Right renal cortex interstitium (tissue), 3 donors: ENCODE measurements around the gene ZYG11A. TPM values are rescaled to one million over a fixed set of nuclear protein-coding genes. Genes with fewer than 3 reads are reported as not detected.
"Not testable (repeated sequence)": the region's sequence is repeated elsewhere in the genome, so short reads cannot be mapped to it uniquely, and the experiment has no call there.

ENCODE experiments used
- DNase-seq, 3 donors: peaks; one replicate each; pipeline ENCODE4 v3.0.0-alpha.2; 2013; ENCODE audit warnings: low read depth in 3 of 3, low spot score in 2 of 3
- polyA plus RNA-seq, 3 donors: library from polyadenylated mRNA; unstranded; fragments of 120-200 nt; gene quantifications; one replicate each; pipeline ENCODE4 v1.2.1, GENCODE V29; 2013; ENCODE audit not compliant: insufficient read length in 3 of 3

The ZYG11A gene
- under 1 TPM; 0.14 to 0.17 (median 0.15) TPM for polyA plus RNA-seq

GRCh38 chr1:52842643-52843310 lies at the start of gene ZYG11A:
ZYG11A (plus strand) TSS chr1:52842760; CDS start chr1:52842884, 124 bp downstream.
- DNase-seq: no peak

GRCh38 chr1:52793717-52794116 lies 48.8 kb upstream of the ZYG11A start:
- DNase-seq: not testable (repeated sequence)

GRCh38 chr1:52795464-52795863 lies 47.1 kb upstream of the ZYG11A start:
- no peak for DNase-seq

GRCh38 chr1:52798331-52798730 lies 44.2 kb upstream of the ZYG11A start:
- no peak for DNase-seq

GRCh38 chr1:52801011-52801410 lies 41.5 kb upstream of the ZYG11A start:
- no peak for DNase-seq

- not testable (repeated sequence) for DNase-seq
These were observed 38.5 kb upstream of the ZYG11A start for GRCh38 chr1:52804083-52804482.

GRCh38 chr1:52814465-52814864 lies 28.1 kb upstream of the ZYG11A start:
- DNase-seq: no peak

- DNase-seq: not testable (repeated sequence)
These were observed 21.7 kb upstream of the ZYG11A start for GRCh38 chr1:52820830-52821229.

GRCh38 chr1:52825868-52826267 lies 16.7 kb upstream of the ZYG11A start:
- DNase-seq: no peak

GRCh38 chr1:52834798-52835197 lies 7.8 kb upstream of the ZYG11A start:
- DNase-seq: no peak

- no peak for DNase-seq
These were observed 6.5 kb upstream of the ZYG11A start for GRCh38 chr1:52836035-52836434.

GRCh38 chr1:52839175-52839574 lies 3.4 kb upstream of the ZYG11A start:
- not testable (repeated sequence) for DNase-seq

GRCh38 chr1:52845119-52845518 lies 2.6 kb downstream of the ZYG11A start:
- not testable (repeated sequence) for DNase-seq

GRCh38 chr1:52848423-52848822 lies 5.9 kb downstream of the ZYG11A start:
- no peak for DNase-seq

- no peak for DNase-seq
These were observed 8.4 kb downstream of the ZYG11A start for GRCh38 chr1:52850951-52851350.

- DNase-seq: no peak
These were observed 10.3 kb downstream of the ZYG11A start for GRCh38 chr1:52852854-52853253.

GRCh38 chr1:52855584-52855983 lies 13.0 kb downstream of the ZYG11A start:
- DNase-seq: no peak

GRCh38 chr1:52856026-52856425 lies 13.5 kb downstream of the ZYG11A start:
- DNase-seq: no peak

GRCh38 chr1:52857443-52857842 lies 14.9 kb downstream of the ZYG11A start:
- DNase-seq: no peak

- DNase-seq: no peak
These were observed 20.3 kb downstream of the ZYG11A start for GRCh38 chr1:52862666-52863458.

- DNase-seq: no peak
These were observed 24.7 kb downstream of the ZYG11A start for GRCh38 chr1:52867087-52867863.
